Fibroblast of villous mesenchyme (primary cell): ENCODE measurements around the gene KAZN. TPM values are rescaled to one million over a fixed set of nuclear protein-coding genes. Genes with fewer than 3 reads are reported as not detected.

Source experiments
- DNase-seq: peaks from one replicate; pipeline ENCODE4 v3.0.0-alpha.2; 2010; ENCODE audit warnings: low read depth
- H3K4me3 ChIP-seq: 2 replicates; pipeline ENCODE4 v1.5.1; 2011; ENCODE audit warnings: low read depth, mild to moderate bottlenecking, low read length
- total RNA-seq: library from RNA; depleted of rRNA; stranded (reverse); fragments of >200 nt; gene quantifications from 2 replicates; pipeline ENCODE4 v1.2.3, GENCODE V29; 2012
- TF ChIP-seq, protein P1 (sequence below): IDR thresholded peaks from 2 replicates; pipeline ENCODE4 v1.5.1; 2012; ENCODE audit warnings: low read depth, mild to moderate bottlenecking, low read length; ENCODE audit not compliant: insufficient read depth

Gene KAZN
- total RNA-seq, 1 donor = 8.6 TPM

DNA sequence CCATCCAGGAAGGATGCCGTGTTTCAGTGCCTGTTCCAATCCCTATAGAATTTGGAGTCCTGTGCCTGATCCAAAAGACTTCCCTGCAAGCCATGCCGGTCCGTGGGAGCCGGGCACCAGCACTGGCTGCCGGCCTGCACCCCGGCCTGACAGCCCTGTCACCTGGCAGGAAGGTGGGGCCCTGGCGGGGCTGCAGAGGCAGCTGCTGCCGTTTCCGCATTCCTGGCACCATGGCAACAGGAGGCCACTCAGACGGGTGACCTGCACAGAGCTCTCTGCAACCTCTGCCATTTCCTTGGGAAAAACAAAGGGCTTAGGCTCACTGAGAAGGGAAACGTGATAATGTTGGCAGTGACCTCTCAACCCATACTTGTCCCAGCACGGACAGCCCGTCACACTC, 491.9 kb downstream of the KAZN start:
- H3K4me3 ChIP-seq = no peak overlapping the region
- TF ChIP-seq, protein P1, sequence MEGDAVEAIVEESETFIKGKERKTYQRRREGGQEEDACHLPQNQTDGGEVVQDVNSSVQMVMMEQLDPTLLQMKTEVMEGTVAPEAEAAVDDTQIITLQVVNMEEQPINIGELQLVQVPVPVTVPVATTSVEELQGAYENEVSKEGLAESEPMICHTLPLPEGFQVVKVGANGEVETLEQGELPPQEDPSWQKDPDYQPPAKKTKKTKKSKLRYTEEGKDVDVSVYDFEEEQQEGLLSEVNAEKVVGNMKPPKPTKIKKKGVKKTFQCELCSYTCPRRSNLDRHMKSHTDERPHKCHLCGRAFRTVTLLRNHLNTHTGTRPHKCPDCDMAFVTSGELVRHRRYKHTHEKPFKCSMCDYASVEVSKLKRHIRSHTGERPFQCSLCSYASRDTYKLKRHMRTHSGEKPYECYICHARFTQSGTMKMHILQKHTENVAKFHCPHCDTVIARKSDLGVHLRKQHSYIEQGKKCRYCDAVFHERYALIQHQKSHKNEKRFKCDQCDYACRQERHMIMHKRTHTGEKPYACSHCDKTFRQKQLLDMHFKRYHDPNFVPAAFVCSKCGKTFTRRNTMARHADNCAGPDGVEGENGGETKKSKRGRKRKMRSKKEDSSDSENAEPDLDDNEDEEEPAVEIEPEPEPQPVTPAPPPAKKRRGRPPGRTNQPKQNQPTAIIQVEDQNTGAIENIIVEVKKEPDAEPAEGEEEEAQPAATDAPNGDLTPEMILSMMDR = no peak
- DNase-seq = no peak

DNA sequence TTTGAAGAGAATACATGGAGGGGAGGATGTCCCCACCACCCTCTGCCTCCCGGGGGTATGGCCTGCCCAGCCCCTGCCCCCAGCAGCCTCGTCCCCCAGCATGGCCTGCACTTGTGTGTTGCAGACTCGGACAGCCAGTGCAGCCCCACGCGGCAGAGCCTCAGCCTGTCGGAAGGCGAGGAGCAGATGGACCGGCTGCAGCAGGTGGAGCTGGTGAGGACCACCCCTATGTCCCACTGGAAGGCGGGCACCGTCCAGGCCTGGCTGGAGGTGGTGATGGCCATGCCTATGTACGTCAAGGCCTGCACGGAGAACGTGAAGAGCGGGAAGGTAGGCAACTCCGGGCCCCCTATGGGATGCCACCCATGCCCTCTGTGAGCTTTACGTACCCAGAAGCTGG, 495.6 kb downstream of the KAZN start:
- no peak overlapping the region for H3K4me3 ChIP-seq
- TF ChIP-seq, protein P1 = no peak
- no peak for DNase-seq

DNA sequence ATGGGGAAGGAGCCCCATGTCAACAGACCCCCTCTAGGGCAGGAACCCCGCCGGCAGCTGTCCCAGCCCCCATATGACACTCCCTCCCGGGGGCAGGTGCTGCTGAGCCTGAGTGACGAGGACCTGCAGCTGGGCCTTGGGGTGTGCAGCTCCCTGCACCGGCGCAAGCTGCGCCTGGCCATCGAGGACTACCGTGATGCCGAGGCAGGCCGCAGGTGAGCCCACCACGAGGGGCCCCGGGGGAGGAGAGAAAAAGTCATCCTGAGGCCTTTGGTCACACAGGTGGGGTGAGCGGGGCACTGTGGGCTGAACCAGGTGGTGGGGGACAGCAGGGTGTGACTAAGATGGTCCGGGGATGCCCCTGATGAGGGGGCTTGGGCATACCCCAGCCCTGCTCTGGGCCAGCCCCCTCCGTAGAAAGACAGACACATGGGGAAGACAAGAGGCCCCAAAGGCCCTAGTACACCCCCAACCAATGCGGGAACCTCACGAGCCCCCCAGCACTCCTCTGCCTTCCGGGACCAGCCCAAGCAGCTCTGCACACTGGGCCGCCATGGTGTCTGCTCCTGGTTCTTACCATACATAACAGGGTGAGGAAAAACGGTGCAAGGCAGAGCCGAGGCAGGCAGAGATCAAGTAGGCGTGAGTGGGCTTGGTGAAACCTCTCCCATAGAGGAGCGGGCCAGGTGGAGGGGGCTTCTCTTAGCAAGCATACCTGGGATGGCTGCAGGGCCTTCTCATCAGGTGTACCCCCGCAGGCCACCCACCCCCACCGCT, 496.4 kb downstream of the KAZN start:
- TF ChIP-seq, protein P1 = no peak
- no peak for DNase-seq
- no peak overlapping the region for H3K4me3 ChIP-seq

DNA sequence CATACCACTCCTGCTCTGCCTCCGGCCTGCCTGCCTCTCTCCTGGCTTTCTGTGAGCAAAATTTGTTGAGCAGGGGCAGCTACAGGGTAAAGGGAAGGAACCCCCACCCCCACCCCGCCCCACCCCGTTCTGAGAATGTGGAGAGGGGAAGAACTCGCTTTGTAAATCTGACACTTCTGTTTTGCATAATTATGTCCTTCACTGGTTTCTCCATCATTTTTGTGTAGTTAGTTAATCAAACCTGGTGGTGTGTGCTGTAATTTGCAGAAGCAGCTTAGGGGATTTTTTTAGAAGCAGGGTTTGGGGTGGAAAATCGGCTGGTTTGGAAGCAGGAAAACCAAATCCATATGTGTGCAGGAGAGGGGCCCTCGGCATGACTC, 497.0 kb downstream of the KAZN start:
- TF ChIP-seq, protein P1 = no peak
- no peak overlapping the region for H3K4me3 ChIP-seq
- DNase-seq = no peak

DNA sequence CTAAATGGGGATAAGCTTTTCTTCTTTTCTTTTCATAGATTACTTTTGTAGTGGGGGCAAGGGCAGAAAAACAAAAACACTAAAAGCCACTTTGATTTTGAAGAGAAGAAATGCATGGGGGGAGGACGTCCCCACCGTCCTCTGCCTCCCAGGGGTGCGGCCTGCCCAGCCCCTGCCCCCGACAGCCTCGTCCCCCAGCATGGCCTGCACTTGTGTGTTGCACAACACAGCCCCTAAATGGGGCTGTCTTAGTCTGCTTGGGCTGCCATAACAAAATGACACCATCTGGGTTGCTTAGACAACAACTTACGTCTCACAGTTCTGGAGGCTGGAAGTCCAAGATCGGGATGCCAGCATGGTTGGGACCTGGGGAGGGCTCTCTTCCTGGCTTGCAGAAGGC, 497.8 kb downstream of the KAZN start:
- no peak overlapping the region for H3K4me3 ChIP-seq
- TF ChIP-seq, protein P1 = no peak
- DNase-seq = no peak

DNA sequence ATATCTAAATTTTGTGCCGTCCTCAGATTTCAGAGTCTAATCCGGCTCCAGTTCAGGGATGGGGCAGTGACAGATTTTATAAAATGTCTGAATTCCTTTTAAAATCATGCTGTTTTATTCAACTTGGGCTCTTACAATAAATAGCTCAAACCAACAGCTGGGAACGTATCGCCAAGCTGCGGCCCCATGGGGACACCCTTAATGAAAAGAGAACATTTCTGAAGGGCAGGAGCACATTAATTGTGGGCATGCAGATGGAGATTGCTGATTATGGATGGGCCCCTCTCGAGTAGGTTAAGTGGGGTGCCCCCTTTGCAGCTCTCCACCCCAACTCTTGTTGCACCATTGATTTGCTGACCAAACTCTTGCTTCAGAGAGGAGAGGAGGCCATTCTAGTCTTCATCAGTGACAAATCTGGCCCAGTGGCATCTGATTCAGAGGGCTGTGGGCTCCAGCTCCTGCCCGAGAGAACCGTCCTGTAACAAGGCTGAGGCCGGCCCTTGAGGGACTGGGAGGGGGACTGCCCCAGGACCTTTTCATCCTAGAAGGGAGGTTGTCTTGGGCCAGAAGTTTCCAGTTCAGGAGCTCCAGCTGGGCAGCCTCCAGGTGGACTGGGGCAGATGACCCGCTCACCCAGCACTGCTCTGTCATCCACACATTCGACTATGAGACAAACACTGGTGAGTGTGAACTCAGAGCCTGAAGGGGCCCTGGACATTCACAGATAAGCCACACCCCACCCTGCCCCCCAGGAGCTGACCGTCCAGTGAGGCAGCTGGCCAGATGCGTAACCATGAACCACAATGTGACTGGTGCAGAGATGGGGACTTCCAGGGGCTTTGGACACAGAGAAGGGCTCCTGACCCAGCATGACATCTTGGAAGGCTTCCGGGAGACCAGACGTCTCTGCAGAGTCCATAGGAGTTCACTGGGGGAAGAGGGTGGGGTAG, 500.0 kb downstream of the KAZN start:
- no peak for DNase-seq
- TF ChIP-seq, protein P1 = no peak
- H3K4me3 ChIP-seq = no peak overlapping the region
